HL-60/S4 (cell line): Measurements from ENCODE around the gene OPCML.

Source experiments
- in situ Hi-C: fragments of 300-500 bp; cut with MboI; formaldehyde crosslinking; loops from 2 replicates; pipeline ENCODE4 v1.14.3; 2022; ENCODE audit warnings: low sequenced_read_pairs

Gene OPCML

GRCh38 chr11:132960273-132961078 lies 571.8 kb downstream of the OPCML start:
- in situ Hi-C loops, result no loop called here

DNA sequence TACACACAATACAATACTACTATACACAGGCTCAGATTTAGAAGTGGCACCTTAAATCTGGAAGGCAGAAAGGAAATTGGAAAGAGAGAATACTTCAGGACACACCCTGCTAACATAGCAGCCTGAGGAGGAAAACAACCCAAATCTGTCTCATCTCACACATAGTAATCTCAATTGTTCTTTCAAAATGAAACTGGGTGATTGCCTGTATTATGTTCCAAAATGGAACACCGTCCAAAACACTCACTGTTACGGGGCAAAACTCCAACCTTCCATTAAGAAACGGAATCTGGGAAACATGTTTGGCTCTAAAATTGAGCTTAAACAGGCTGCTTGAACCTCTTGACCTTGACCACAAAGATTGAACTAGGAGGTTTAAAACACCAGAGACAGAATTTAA lies 572.6 kb downstream of the OPCML start:
- in situ Hi-C loops, result no loop called here

DNA sequence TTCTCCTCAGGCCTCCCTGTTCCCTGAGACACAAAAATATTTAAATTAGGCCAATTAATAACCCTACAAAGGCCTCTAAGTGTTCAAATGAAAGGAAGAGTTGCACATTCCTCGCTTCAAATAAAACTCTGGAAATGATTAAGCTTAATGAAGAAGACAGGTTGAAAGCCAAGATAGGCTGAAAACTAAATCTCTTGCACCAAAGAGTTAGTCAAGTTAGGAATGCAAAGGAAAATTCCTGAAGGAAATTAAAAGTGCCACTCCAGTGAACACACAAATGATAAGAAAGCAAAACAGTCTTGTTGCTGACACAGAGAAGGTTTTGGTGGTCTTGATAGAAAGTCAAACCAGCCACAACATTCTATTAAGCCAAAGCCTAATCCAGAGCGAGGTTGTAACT lies 574.4 kb downstream of the OPCML start:
- in situ Hi-C loops, result no loop called here

DNA sequence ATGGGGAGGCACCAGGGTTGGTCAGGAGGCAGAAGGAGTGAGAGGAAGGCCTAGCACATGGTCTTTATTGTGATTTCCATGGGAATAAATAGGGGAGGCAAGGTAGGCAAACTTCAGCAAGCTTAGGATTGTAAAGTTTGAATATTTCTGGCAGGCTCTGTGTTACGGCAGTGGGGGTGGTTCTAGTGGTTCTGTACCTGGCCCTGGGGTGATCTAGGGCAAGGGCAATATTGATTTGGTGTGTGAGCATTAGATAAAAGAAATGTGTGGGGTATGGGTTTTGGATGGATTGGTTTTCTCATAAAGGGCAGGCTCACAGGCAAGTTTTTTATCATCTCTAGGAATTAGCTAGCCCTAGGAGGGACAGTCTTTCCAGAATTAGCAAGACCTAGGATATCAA lies 584.0 kb downstream of the OPCML start:
- in situ Hi-C loops, result no loop called here

GRCh38 chr11:132944569-132944944 lies 587.7 kb downstream of the OPCML start:
- in situ Hi-C loops, result no loop called here

DNA sequence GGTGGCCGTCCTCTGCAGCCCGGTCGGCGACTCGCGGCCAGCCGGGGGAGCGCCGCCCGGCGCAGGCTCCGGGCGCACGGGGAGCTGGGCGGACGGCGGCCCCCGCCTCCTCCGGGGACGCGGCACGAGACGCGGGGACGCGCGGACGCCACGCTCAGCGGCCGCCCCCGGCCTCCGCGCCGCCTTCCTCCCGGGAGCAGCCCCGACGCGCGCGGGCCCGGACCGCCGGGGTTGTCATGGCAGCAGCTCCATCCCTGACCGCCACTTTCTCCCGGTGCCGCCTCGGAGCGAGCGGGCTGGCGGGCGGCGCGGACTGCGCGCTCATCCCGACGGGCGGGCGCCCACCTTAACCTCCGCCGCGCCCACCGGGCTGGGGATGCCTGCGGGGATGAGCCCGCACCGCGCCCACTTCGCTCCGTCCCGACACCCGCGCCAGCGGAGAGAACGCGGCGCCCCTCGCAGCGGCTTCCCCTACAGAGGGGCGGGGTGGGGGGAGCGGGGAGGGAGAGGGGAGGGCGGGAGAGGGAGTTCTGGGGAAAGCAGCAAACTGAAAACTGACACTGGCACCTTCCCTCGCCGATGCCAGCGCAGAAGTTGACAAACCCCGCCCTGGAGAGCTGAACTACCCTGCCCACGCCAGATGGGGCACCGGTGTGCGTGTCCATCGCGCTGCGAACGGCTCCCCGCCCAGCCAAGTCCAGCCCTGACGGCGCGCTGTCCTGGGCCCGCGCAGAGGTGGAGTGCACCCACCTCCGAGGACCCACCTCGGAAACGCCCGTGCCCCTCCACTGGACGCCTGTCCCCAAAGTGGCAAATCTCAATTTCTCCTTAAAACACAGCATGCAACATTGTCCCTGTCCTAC lies 588.4 kb downstream of the OPCML start:
- in situ Hi-C loops, result no loop called here

GRCh38 chr11:132943357-132943705 lies 589.0 kb downstream of the OPCML start:
- in situ Hi-C loops, result no loop called here

- in situ Hi-C loops, result no loop called here
Measured at GRCh38 chr11:132942611-132943356, 589.5 kb downstream of the OPCML start.

GRCh38 chr11:132941761-132942160 lies 590.5 kb downstream of the OPCML start:
- in situ Hi-C loops, result no loop called here

DNA sequence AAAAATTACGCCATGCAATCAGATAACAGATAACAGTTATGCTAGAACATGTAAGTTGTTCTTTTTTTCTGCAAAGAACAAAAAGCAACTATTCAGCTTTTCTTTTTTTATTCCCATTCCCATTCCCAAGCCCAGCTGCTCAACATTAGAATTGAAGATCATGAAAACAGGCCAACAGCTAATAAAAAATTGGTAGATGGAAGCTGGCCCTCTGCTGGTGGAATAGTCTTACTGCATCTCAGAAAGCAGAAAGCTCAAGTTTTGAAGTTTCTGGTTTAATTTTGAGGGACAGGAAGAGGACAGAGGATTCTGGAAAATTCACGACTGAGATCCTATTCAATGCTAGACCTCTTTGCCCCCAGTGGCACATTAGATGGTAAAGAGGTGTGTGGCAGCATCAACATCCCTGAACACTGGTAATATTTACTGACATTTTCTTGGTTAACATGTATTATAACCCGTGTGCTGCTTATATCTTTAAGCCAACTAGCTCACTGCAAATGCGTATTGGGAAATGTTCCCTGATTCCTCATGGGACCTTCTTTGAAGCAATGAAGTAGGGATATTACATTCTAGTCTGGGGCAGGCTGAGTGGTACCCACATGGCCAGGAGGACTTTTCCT lies 591.2 kb downstream of the OPCML start:
- in situ Hi-C loops, result no loop called here

DNA sequence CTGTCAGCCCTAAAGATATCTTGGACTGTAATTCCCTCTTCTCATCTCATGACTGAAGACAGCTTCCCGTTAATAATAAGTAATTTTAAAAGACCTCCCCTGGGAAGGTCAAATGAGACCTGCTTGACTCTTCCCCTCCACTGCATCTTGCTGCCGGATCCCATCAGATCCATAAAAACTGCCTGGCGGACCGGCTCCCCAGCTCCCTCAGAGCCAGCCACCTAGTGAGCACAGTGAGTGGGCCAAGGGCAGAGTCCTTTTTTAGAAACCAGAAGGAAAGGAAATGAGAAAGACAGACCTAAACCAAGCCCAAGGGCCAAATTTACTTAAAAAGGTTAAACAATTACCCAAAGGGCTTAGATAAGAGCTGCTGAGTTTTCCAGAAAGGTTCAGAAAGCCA lies 595.3 kb downstream of the OPCML start:
- in situ Hi-C loops, result no loop called here

DNA sequence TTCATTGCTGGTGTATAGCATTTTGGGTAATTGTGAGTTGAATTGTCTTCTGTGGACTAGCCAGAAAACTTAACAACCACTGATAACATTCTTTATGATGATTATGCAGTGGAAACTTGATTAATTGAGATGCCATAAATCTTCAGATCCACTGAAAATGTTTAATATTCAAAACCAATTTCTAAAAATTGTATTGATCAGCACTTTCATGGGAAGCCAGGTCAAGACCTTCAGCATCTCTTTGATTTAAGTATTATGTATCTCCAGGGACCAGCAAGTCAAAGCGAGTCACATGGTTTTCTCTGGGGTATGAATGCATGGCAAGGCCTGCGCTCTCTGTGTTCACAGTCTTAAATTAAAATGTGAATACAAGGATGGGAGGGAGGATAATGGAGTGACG lies 596.9 kb downstream of the OPCML start:
- in situ Hi-C loops, result no loop called here

DNA sequence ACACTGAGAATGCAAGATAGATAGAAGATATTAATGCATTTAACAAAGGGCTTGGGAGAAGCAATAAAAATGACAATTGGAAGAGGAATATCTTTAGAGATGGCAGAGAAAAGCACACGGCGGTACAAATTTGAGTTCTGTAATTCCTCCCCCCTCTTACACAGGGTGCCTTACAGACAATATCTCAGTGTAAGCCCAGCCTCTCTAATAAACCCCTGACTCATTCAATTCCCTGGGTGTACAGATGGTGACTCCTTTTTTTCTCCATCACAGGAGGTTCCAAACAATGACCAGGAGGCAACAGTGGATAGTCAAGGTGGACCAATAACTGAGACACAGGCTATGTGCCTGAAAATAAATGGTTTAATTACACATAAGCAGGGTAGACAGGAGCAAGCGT lies 598.6 kb downstream of the OPCML start:
- in situ Hi-C loops, result no loop called here

- in situ Hi-C loops, result no loop called here
Measured at GRCh38 chr11:132925825-132926469, 606.4 kb downstream of the OPCML start.

GRCh38 chr11:132921597-132921996 lies 610.7 kb downstream of the OPCML start:
- in situ Hi-C loops, result no loop called here

DNA sequence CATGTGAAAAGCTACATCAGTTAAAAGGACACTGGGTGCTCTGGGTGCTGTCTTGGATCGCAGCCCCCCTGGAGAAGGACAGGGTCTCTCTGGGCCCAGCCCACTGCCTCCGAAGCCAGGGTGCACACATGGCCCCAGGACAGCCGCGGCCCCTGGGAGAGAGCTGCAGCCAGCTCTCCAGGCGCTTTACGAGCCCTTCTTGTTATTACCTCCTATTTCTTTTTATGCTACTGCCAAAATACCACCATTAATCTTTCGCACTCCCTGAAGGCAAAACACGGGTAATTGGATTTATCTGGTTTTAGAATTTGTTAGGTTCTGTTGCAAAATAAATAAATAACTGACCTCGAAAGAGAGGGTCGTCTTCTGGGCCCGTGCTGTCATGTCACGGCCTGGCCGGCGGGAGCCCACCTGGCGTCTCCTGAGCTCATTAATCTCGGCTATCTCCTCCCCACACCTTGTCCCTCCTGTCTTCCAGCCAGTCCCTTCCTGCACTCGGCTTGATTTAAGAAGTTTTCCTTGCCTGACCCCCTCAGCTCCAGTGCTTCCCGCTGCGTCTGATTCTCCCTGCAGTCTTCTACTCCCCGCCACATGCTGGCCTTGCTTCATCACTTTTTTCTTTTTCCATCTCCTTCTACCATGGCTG lies 611.7 kb downstream of the OPCML start:
- in situ Hi-C loops, result no loop called here

- in situ Hi-C loops, result no loop called here
Measured at GRCh38 chr11:132914600-132914999, 617.7 kb downstream of the OPCML start.

DNA sequence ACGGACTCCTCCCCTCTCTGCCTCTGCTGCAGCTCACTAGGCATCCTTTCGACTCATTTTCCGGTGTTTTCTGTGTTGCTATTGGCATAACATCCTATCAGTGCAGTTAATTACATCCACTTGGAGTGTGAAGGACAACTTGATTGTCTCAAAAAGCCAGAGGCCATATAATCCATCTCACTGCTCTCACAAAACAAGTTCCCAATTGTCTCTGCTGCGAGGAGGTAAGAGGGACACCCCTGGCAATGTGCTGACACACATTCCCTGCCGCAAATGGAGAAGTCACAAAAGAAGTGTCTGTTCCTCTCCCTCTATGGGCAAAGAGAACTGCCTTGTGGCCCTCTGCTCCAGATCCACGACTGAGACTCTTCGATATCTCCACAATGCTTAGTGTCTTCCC lies 618.4 kb downstream of the OPCML start:
- in situ Hi-C loops, result no loop called here

- in situ Hi-C loops, result no loop called here
Measured at GRCh38 chr11:132913295-132913694, 619.0 kb downstream of the OPCML start.

GRCh38 chr11:132911186-132911585 lies 621.1 kb downstream of the OPCML start:
- in situ Hi-C loops, result no loop called here
